ENCODE measurements around the gene ZDHHC8.
"Not testable (repeated sequence)": the region's sequence is repeated elsewhere in the genome, so short reads cannot be mapped to it uniquely, and the experiment has no call there.

The ZDHHC8 gene

DNA sequence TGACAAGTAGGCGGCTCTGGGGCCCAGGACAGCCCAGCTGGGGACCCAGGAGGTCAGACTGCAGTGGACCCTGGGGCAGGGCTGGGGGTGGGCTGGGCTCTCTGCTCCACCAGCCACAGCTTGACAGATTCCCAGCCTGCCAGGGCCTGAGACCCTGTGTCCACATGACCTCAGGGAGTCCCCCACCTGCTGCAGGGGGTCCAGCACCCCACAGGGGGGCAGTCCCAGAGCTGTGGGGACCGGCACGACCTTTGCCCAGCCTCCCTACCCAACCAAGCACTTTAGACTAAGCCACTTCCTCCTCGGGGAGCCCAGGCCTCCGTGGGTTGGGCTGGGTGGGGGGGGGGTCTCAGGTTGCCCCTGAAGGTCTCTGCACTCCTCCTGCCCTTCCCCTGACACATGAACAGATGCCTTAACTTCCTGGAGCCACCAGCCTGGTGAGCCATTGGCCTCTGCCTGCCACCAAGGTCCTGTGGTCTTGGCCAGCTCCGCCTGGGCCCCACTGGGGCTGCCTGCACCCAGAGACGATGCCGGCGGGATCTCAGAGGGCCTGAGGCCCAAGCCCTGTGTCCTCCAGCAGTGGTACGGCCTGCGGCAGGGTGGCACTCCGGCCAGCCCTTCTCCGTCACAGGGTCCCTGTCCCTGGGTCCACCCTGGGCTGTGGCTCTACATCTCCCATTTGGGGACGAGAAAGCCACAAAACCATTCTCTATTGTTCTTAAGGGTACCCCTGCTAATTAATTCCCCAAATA lies 15.8 kb downstream of the ZDHHC8 start:
- no peak for DNase-seq

DNA sequence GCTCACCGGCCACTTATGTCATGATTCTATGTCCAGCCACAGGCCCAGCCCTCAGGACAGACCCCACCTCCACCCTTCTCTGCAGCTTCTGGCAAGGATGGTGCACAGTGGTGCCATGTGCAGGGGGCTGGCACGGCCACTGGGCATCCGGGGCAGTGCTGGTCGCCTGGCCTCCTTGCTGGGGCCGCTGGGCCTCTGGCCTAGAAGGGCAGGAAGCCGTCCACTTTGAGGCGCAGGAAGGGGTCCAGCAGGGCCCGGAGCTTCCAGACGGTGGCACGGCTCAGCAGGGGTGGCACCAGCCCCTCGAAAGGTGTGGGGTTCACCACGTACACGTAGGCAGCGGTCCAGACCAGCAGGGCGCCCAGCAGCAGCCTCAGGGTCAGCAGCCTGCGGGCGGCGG lies 16.8 kb downstream of the ZDHHC8 start:
- no peak for DNase-seq

DNA sequence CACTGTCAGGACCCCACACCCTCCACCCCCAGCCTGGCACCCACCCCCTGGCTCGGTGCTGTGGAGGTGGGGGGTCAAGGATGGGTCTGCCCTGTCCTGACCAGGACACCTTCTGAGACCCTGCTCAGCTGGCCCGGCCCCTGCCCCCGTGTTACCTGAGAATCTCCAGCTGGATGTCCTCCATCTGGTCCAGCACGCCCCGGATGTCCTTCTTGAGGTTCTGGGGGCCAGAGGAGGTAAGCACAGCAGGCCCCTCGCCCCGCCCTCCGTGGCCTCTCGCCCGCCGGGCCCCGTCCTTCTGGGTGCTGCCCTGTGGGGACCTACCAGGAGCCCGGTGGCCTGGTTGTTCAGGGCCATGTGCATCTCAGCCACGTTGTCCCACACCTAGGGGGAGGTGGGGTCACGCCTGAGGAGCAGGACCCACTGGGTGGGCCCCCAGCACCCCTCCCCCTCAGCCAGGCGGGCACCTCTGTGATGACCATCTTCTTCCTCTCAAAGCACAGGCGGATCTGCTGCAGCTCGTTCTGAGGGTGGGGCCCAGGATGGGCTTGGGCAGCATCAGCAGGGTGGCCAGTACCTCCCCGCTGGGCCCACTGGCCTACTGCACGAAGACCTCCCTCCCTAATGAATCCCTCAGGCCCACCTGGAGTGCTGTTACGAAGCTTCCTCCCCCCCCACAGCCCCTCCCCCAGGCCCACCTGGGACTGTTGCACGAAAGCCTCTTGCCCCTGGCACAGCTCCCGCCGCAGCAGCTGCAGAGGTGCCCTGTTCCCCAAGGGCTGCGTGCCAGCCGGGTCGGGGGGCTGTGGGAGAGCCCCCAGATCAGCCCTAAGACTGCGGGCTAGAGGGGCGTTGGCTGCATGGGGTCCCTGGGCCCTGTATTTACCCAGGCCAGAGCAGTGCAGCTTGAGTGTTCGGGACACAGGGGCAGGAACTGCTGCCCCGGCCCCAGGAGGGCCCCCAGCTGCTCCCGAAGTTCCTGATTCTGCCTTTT lies 17.9 kb downstream of the ZDHHC8 start:
- no peak for DNase-seq

DNA sequence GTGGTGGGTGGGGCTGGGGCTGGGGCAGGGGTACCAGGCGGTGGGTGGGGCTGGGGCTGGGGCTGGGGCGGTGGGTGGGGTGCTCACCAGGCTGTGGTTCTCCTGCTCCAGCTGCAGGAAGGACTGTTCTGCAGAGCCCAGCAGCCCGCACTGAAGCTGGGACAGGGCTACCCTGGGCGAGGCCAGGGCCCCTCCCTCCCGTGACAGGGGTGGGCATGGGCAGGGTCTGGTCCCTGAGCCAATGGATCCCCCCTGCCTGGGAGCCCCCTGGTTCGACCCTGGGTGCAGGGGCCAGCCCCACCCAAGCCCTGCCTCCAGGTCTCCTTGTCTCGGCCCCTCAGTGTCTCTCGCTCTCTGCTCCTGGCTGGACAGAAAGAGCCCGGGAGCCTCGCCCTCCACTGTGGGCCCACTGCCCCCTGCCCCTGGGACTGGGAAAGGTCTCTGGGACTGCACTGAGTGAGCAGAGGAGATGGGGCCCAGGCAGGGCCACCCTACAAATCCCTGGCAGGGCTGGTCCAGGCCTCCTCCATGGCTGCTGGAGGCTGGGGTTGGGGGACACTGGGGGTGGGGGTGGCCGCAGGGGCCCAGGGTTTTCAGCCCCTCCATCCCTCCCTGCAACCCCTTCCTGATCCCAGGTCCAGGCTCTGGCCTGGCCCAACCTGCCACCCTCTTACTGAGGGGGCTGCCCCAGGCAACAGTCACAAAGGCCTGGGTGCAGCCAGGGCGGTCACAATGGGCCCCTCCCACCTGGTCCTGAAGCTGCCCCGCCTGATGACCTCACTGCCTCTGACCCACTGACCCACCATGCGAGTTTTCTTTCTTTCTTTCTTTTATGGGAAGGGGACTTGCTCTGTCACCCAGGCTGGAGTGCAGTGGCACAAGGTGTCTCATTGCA lies 19.0 kb downstream of the ZDHHC8 start, which contains the start of gene CCDC188:
TSS of gene CCDC188 (minus strand) at position 675 of the 895 bp plus-strand sequence. CDS start at position 606, 69 bp downstream.
- DNase-seq: no peak

DNA sequence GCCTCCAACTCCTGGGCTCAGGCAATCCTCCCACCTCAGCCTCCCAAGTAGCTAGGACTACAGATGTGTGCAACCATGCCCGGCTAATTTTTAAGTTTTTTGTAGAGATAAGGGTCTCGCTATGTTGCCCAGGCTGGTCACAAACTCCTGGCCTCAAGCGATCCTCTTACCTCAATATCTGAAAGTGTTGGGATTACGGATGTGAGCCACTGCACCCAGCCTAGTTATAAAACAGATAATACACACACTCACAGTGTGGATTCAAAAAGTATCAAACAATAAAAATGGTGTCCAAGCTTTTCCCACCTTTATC lies 19.6 kb downstream of the ZDHHC8 start:
- no peak for DNase-seq

- no peak for DNase-seq
Observed at GRCh38 chr22:20152464-20152890, 20.9 kb downstream of the ZDHHC8 start.

GRCh38 chr22:20153945-20154344 lies 22.3 kb downstream of the ZDHHC8 start:
- no peak for DNase-seq

DNA sequence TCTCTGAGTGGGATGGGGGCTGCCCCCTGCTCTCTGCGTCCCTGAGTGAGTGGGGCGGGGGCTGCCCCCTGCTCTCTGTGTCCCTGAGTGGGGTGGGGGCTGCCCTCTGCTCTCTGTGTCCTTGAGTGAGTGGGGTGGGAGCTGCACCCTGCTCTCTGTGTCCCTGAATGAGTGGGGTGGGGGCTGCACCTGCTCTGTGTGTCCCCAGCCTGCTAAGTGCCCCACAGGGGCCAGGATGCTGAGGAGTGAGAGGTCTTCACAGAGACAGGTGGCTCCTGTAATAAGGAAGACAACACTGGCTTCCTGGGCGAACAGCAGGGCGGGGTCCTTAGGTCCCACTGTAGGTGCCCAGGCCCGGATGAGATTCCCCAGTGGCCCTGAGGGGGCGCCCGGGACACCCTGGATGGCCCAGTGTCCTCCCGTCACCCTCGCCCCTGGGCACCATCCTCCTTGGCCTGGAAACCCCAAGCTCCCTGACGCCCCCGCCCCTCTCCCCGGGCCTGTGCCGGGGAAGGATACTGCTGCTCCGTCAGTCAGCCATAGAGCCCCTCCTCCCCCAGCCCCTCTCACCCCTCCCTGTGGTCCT lies 23.1 kb downstream of the ZDHHC8 start:
- no peak for DNase-seq

DNA sequence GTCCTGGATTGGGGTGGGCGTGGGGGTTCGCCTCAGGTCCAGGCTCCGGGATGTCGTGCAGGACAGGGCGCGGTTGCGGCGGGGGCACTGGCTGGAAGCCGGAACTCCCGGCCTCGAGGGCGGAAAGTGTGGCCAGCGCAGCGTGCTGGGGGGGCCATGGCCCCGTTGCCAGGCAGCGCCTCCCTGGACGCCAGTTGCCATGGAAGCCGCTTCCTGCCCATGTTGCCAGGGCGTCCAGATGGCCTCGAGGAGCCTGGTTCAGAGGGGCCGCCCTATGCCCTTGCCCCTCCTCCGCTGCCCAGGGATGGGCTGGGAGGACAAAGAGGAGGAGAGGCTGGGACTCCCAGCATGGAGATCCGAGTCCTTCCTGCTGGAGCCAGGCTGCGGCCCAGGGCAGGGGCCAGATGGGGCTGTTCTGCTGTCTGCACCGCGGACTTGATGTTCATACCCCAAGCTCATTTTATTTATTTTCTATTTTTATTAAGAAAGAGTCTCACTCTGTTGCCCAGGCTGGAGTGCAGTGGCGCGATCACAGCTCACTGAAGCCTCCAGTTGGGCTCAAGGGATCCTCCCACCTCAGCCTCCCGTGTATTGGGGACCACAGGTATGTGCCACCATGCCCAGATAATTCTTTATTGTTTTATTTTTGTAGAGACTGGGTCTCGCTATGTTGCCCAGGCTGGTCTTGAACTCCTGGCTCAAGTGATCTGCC lies 23.9 kb downstream of the ZDHHC8 start:
- peak; percentile 95 for DNase-seq

DNA sequence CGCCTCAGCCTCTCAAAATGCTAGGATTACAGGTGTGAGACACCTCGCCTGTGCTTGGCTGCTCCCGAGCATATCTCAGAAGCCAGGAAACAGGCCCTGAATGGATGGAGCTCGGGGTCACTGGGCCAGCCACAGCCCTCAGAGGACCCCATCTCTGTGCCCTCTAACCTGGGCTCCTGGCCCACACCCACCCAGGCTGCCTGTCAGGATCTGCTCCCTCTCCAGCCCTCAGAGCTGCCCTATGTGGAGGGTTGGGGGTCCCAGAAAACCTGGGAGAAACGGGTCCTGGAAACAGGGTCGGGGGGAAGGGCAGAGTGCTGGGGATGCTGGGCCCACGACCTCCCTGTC lies 24.4 kb downstream of the ZDHHC8 start:
- no peak for DNase-seq

DNA sequence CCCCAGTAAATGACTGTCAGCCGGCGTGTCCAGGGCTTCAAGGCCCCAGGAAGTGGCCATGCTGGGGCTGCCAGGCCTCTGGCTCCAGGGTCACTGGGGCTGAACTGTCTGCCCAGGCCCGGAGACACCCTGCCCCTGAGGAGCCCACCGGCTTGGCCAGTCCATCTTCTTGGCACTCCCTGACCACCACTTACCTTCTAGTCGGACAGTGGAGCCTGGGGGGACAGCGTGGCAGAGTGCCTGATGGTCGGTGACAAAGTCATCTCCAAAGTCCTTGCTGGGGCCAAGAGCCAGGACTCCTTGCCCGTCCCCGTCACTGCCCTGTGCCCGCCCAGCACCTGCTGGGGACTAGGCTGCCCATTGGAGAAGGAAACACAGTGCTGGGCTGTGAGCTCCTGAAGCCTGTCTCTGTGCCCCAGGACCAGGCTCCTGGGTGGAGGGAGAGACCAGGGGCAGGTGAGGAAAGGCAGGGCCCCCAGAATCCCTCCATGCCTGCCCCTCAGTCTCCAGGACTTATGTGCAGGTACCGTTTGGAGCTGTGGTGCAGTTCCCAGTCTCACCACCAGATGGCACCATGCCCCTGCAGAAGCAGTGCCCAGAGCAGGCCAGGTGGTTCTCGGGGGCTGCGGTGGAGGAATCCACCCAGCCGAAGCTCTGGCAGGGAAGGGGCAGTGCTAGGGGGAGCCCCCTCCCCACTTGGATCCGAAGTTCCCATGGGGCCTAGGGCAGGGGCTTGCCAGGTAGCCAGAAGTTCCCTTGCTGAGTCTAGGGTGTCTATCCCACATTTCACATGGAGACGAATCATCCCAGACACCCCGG lies 25.2 kb downstream of the ZDHHC8 start:
- DNase-seq: peak; percentile 25

GRCh38 chr22:20157430-20158183 lies 26.0 kb downstream of the ZDHHC8 start:
- DNase-seq: no peak

GRCh38 chr22:20158391-20159036 lies 26.9 kb downstream of the ZDHHC8 start:
- DNase-seq: no peak

- DNase-seq: no peak
Observed at GRCh38 chr22:20159076-20159475, 27.5 kb downstream of the ZDHHC8 start.

DNA sequence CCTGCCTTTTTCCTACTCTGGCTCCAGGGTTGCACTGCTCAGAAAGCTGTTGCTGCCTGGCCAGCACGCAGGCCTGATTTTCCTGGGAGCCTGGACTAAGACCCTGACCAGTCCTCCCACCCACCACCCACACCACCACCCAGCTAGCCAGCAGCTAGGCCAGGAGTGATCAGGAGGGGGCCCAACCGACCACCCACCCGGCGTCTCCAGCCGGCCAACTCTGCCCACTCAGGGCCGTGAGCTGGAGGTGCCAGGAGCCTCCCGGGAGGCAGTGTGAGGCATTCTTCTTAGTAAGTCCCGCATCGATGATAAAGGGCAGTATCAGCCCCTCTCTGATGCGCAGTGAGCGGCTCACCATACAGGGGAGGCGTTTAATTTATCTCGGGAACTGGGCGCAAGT lies 27.9 kb downstream of the ZDHHC8 start:
- not testable (repeated sequence) for DNase-seq

- DNase-seq: no peak
Observed at GRCh38 chr22:20160041-20160440, 28.4 kb downstream of the ZDHHC8 start.

GRCh38 chr22:20164863-20165262 lies 33.3 kb downstream of the ZDHHC8 start:
- no peak for DNase-seq

- no peak for DNase-seq
Observed at GRCh38 chr22:20165421-20165820, 33.8 kb downstream of the ZDHHC8 start.

- no peak for DNase-seq
Observed at GRCh38 chr22:20165913-20166312, 34.3 kb downstream of the ZDHHC8 start.

DNA sequence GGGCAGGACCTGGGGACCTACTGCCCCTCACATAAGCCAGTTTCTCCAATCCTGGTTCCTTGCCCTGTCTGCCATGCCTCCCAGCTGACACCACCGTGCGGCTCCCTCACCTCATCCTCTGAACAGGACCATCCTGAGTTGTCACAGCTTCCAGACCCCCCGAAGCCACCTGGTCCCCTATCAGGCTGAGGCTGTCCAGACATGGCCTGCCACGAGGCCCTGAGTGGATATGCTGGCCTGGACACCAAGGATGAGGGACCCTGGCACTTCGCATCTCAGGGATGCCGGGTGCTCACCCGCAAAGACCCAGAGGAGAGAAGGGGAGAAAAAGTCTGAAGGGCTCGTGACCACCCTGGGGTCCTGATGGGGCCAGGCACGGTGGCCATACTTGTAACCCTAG lies 35.1 kb downstream of the ZDHHC8 start:
- DNase-seq: no peak

All from DMS153 (cell line).